ENCODE data around the gene GRID1. TPM values are rescaled to one million over a fixed set of nuclear protein-coding genes. Genes with fewer than 3 reads are reported as not detected.
"Not testable (repeated sequence)": the region's sequence is repeated elsewhere in the genome, so short reads cannot be mapped to it uniquely, and the experiment has no call there.

The GRID1 gene
- total and polyA plus RNA-seq, 5 donors = 0.06 to 1.8 (median 0.29) TPM

GRCh38 chr10:86043236-86043635, 323.4 kb downstream of the GRID1 start:
- Histone ChIP-seq H3K4me1 (ENCODE audit: control insufficient read depth, insufficient read depth, low read length) (no peaks in the 10 kb centered on the region), H3K27ac (ENCODE audit: low read length) (no peak overlapping the region), H3K27me3 (ENCODE audit: control insufficient read depth, insufficient read depth) (no peaks in the 10 kb centered on the region), H3K9me3 (ENCODE audit: control insufficient read depth, low read length) (no peaks in the 10 kb centered on the region), H3K4me3 (ENCODE audit: low read length) (no peak overlapping the region)
- ATAC-seq (no peak), DNase-seq (no peak)
- intact Hi-C loops (cut with DNase I) = no loop called here
- 62% methylated on average over 3 of the region's 3 CpGs for WGBS

GRCh38 chr10:86042161-86042560, 324.4 kb downstream of the GRID1 start:
- no peaks in the 10 kb centered on the region for H3K4me1 ChIP-seq (ENCODE audit: control insufficient read depth, insufficient read depth, low read length)
- WGBS = 77% methylated on average over 2 of the region's 2 CpGs
- no peak for ATAC-seq
- H3K9me3 ChIP-seq (ENCODE audit: control insufficient read depth, low read length) = no peaks in the 10 kb centered on the region
- no peak for DNase-seq
- H3K4me3 ChIP-seq (ENCODE audit: low read length) = no peak overlapping the region
- H3K27ac ChIP-seq (ENCODE audit: low read length) = no peak overlapping the region
- H3K27me3 ChIP-seq (ENCODE audit: control insufficient read depth, insufficient read depth) = no peaks in the 10 kb centered on the region
- intact Hi-C loops (cut with DNase I) = no loop called here

- Histone ChIP-seq H3K27me3 (ENCODE audit: control insufficient read depth, insufficient read depth) (no peaks in the 10 kb centered on the region), H3K9me3 (ENCODE audit: control insufficient read depth, low read length) (no peaks in the 10 kb centered on the region), H3K27ac (ENCODE audit: low read length) (no peak overlapping the region), H3K4me3 (ENCODE audit: low read length) (no peak overlapping the region), H3K4me1 (ENCODE audit: control insufficient read depth, insufficient read depth, low read length) (no peaks in the 10 kb centered on the region)
- intact Hi-C loops (cut with DNase I) = no loop called here
- no peak for DNase-seq
- no peak for ATAC-seq
- 67% methylated on average over 3 of the region's 3 CpGs for WGBS
Observed at GRCh38 chr10:86041116-86041515, 325.5 kb downstream of the GRID1 start.

- 92% methylated on average over 1 of the region's 1 CpG for WGBS
- Histone ChIP-seq H3K9me3 (ENCODE audit: control insufficient read depth, low read length) (no peaks in the 10 kb centered on the region), H3K27ac (ENCODE audit: low read length) (no peak overlapping the region), H3K4me3 (ENCODE audit: low read length) (no peak overlapping the region), H3K27me3 (ENCODE audit: control insufficient read depth, insufficient read depth) (no peaks in the 10 kb centered on the region), H3K4me1 (ENCODE audit: control insufficient read depth, insufficient read depth, low read length) (no peaks in the 10 kb centered on the region)
- ATAC-seq = no peak
- intact Hi-C loops (cut with DNase I) = no loop called here
- no peak for DNase-seq
Observed at GRCh38 chr10:86038371-86038770, 328.2 kb downstream of the GRID1 start.

- Histone ChIP-seq H3K4me3 (ENCODE audit: low read length) (no peak overlapping the region), H3K27me3 (ENCODE audit: control insufficient read depth, insufficient read depth) (no peaks in the 10 kb centered on the region), H3K27ac (ENCODE audit: low read length) (no peak overlapping the region), H3K9me3 (ENCODE audit: control insufficient read depth, low read length) (no peaks in the 10 kb centered on the region), H3K4me1 (ENCODE audit: control insufficient read depth, insufficient read depth, low read length) (no peaks in the 10 kb centered on the region)
- ATAC-seq (no peak), DNase-seq (no peak)
- 75% methylated on average over 5 of the region's 5 CpGs for WGBS
- intact Hi-C loops (cut with DNase I) = no loop called here
Observed at GRCh38 chr10:86037096-86037495, 329.5 kb downstream of the GRID1 start.

- WGBS = 61% methylated on average over 5 of the region's 5 CpGs
- H3K27me3 ChIP-seq (ENCODE audit: control insufficient read depth, insufficient read depth) = no peaks in the 10 kb centered on the region
- intact Hi-C loops (cut with DNase I) = no loop called here
- H3K27ac ChIP-seq (ENCODE audit: low read length) = no peak overlapping the region
- no peak overlapping the region for H3K4me3 ChIP-seq (ENCODE audit: low read length)
- peak; percentile 25 to 70 for ATAC-seq
- H3K9me3 ChIP-seq (ENCODE audit: control insufficient read depth, low read length) = no peaks in the 10 kb centered on the region
- H3K4me1 ChIP-seq (ENCODE audit: control insufficient read depth, insufficient read depth, low read length) = no peaks in the 10 kb centered on the region
- DNase-seq = no peak
Observed at GRCh38 chr10:86036544-86036831, 330.1 kb downstream of the GRID1 start.

GRCh38 chr10:86035791-86036543, 330.6 kb downstream of the GRID1 start:
- H3K4me1 ChIP-seq (ENCODE audit: control insufficient read depth, insufficient read depth, low read length) = no peaks in the 10 kb centered on the region
- H3K27ac ChIP-seq (ENCODE audit: low read length) = no peak overlapping the region
- 68% methylated on average over 11 of the region's 11 CpGs for WGBS
- no peaks in the 10 kb centered on the region for H3K9me3 ChIP-seq (ENCODE audit: control insufficient read depth, low read length)
- ATAC-seq (peak; percentile 23 to 41), DNase-seq (no peak)
- no peaks in the 10 kb centered on the region for H3K27me3 ChIP-seq (ENCODE audit: control insufficient read depth, insufficient read depth)
- intact Hi-C loops (cut with DNase I) = no loop called here
- H3K4me3 ChIP-seq (ENCODE audit: low read length) = no peak overlapping the region

- no peak overlapping the region for H3K27ac ChIP-seq (ENCODE audit: low read length)
- intact Hi-C loops (cut with DNase I) = no loop called here
- no peaks in the 10 kb centered on the region for H3K9me3 ChIP-seq (ENCODE audit: control insufficient read depth, low read length)
- no peaks in the 10 kb centered on the region for H3K4me1 ChIP-seq (ENCODE audit: control insufficient read depth, insufficient read depth, low read length)
- 67% methylated on average over 1 of the region's 1 CpG for WGBS
- DNase-seq = no peak
- H3K4me3 ChIP-seq (ENCODE audit: low read length) = no peak overlapping the region
- ATAC-seq = no peak
- no peaks in the 10 kb centered on the region for H3K27me3 ChIP-seq (ENCODE audit: control insufficient read depth, insufficient read depth)
Observed at GRCh38 chr10:86034710-86035109, 331.9 kb downstream of the GRID1 start.

- Histone ChIP-seq H3K4me3 (ENCODE audit: low read length) (no peak overlapping the region), H3K27ac (ENCODE audit: low read length) (no peak overlapping the region), H3K4me1 (ENCODE audit: control insufficient read depth, insufficient read depth, low read length) (no peaks in the 10 kb centered on the region), H3K9me3 (ENCODE audit: control insufficient read depth, low read length) (no peaks in the 10 kb centered on the region), H3K27me3 (ENCODE audit: control insufficient read depth, insufficient read depth) (no peaks in the 10 kb centered on the region)
- DNase-seq = no peak
- WGBS = 97% methylated on average over 1 of the region's 1 CpG
- intact Hi-C loops (cut with DNase I) = no loop called here
- no peak for ATAC-seq
Observed at GRCh38 chr10:86033581-86033980, 333.0 kb downstream of the GRID1 start.

GRCh38 chr10:86032087-86032486, 334.5 kb downstream of the GRID1 start:
- WGBS = 93% methylated on average over 8 of the region's 8 CpGs
- intact Hi-C loops (cut with DNase I); H3K4me3 ChIP-seq (ENCODE audit: low read length); ATAC-seq; H3K27ac ChIP-seq (ENCODE audit: low read length); DNase-seq; H3K4me1 ChIP-seq (ENCODE audit: control insufficient read depth, insufficient read depth, low read length); H3K27me3 ChIP-seq (ENCODE audit: control insufficient read depth, insufficient read depth); H3K9me3 ChIP-seq (ENCODE audit: control insufficient read depth, low read length): not testable (repeated sequence)

- Histone ChIP-seq H3K9me3 (ENCODE audit: control insufficient read depth, low read length) (no peaks in the 10 kb centered on the region), H3K27me3 (ENCODE audit: control insufficient read depth, insufficient read depth) (no peaks in the 10 kb centered on the region), H3K27ac (ENCODE audit: low read length) (no peak overlapping the region), H3K4me1 (ENCODE audit: control insufficient read depth, insufficient read depth, low read length) (no peaks in the 10 kb centered on the region), H3K4me3 (ENCODE audit: low read length) (no peak overlapping the region)
- intact Hi-C loops (cut with DNase I) = no loop called here
- no peak for DNase-seq
- no peak for ATAC-seq
- 36% methylated on average over 2 of the region's 2 CpGs for WGBS
Observed at GRCh38 chr10:86030312-86030711, 336.3 kb downstream of the GRID1 start.

- WGBS = 80% methylated on average over 2 of the region's 2 CpGs
- H3K4me1 ChIP-seq (ENCODE audit: control insufficient read depth, insufficient read depth, low read length) = no peaks in the 10 kb centered on the region
- intact Hi-C loops (cut with DNase I) = no loop called here
- H3K9me3 ChIP-seq (ENCODE audit: control insufficient read depth, low read length) = no peaks in the 10 kb centered on the region
- no peak overlapping the region for H3K4me3 ChIP-seq (ENCODE audit: low read length)
- ATAC-seq (no peak), DNase-seq (no peak)
- H3K27me3 ChIP-seq (ENCODE audit: control insufficient read depth, insufficient read depth) = no peaks in the 10 kb centered on the region
- no peak overlapping the region for H3K27ac ChIP-seq (ENCODE audit: low read length)
Observed at GRCh38 chr10:86027346-86027745, 339.2 kb downstream of the GRID1 start.
